Endothelial cell of umbilical vein (primary cell): ENCODE results near the gene CASP7.

Source experiments
- CTCF ChIP-seq, 2 donors: IDR thresholded peaks; 1 replicate in 1 of 2; 2 replicates in 1 of 2; pipeline ENCODE4 v1.5.1; 2011; ENCODE audit warnings: low read length in 2 of 2, mild to moderate bottlenecking in 2 of 2, moderate library complexity in 2 of 2, control low read depth in 1 of 2, inconsistent platforms in 1 of 2, low read depth in 1 of 2; ENCODE audit not compliant: insufficient read depth in 1 of 2; ENCODE audit errors: extremely low read depth in 1 of 2
- EZH2 ChIP-seq: IDR thresholded peaks from 2 replicates; pipeline ENCODE4 v1.6.1; 2012; ENCODE audit warnings: borderline replicate concordance, low read depth, mild to moderate bottlenecking, moderate library complexity, low read length, inconsistent platforms; ENCODE audit not compliant: severe bottlenecking
- FOS ChIP-seq: IDR thresholded peaks from 2 replicates; pipeline ENCODE4 v1.6.1; 2011; ENCODE audit warnings: mild to moderate bottlenecking, low read length, moderate library complexity, borderline replicate concordance; ENCODE audit not compliant: insufficient read depth
- GATA2 ChIP-seq: IDR thresholded peaks from 2 replicates; pipeline ENCODE4 v1.7.0; 2011; ENCODE audit warnings: low read depth, mild to moderate bottlenecking, moderate library complexity, mixed read lengths, low read length; ENCODE audit not compliant: insufficient read length, insufficient read depth
- MAX ChIP-seq: IDR thresholded peaks from 2 replicates; pipeline ENCODE4 v1.6.1; 2011; ENCODE audit not compliant: insufficient read depth, insufficient read length
- POLR2A ChIP-seq: IDR thresholded peaks from 2 replicates; pipeline ENCODE4 v1.6.1; 2012; ENCODE audit warnings: low read depth, mild to moderate bottlenecking, control low read depth, low read length
- POLR2AphosphoS5 ChIP-seq: IDR thresholded peaks from 2 replicates; pipeline ENCODE4 v1.6.1; 2012; ENCODE audit warnings: low read depth, mild to moderate bottlenecking, control low read depth, low read length, moderate library complexity; ENCODE audit not compliant: insufficient read depth

GRCh38 chr10:113648478-113648877 lies 31.2 kb upstream of the CASP7 start:
- no peak for TF ChIP-seq CTCF (IDR thresholded peaks at IDR 0.05; ENCODE audit: extremely low read depth in 1 of 2, insufficient read depth in 1 of 2, low read depth in 1 of 2, low read length in 2 of 2)
- TF ChIP-seq POLR2AphosphoS5 = no peak
- no peak for TF ChIP-seq EZH2
- no peak for TF ChIP-seq POLR2A
- no peak for TF ChIP-seq MAX
- no peak for TF ChIP-seq GATA2
- TF ChIP-seq FOS = no peak
